HG02884 (cell line): ENCODE measurements around the gene ITCH.
"Not testable (repeated sequence)": the region's sequence is repeated elsewhere in the genome, so short reads cannot be mapped to it uniquely, and the experiment has no call there.

Experiments
- ATAC-seq: cut with Tn5 transposase; IDR thresholded peaks from one replicate; pipeline ENCODE4 v1.9.1; 2021; ENCODE audit warnings: mild to moderate bottlenecking, moderate library complexity; ENCODE audit not compliant: unreplicated experiment

ITCH gene

GRCh38 chr20:34449674-34450592, 86.9 kb downstream of the ITCH start:
- no peak for ATAC-seq

- ATAC-seq, result no peak
Observed at GRCh38 chr20:34452281-34452982, 89.4 kb downstream of the ITCH start.

- ATAC-seq, result no peak
Observed at GRCh38 chr20:34458631-34459030, 95.6 kb downstream of the ITCH start.

GRCh38 chr20:34459209-34459897, 96.3 kb downstream of the ITCH start:
- ATAC-seq, result no peak

GRCh38 chr20:34461779-34462087, 98.7 kb downstream of the ITCH start:
- ATAC-seq, result no peak

GRCh38 chr20:34468951-34469350, 105.9 kb downstream of the ITCH start:
- ATAC-seq, result no peak

- ATAC-seq, result no peak
Observed at GRCh38 chr20:34472246-34472925, 109.3 kb downstream of the ITCH start.

- no peak for ATAC-seq
Observed at GRCh38 chr20:34473262-34473883, 110.3 kb downstream of the ITCH start.

GRCh38 chr20:34475979-34476736, 113.1 kb downstream of the ITCH start:
- ATAC-seq, result no peak

GRCh38 chr20:34479627-34480026, 116.6 kb downstream of the ITCH start:
- no peak for ATAC-seq

- not testable (repeated sequence) for ATAC-seq
Observed at GRCh38 chr20:34482154-34482553, 119.1 kb downstream of the ITCH start.

GRCh38 chr20:34483585-34484220, 120.6 kb downstream of the ITCH start:
- ATAC-seq, result not testable (repeated sequence)

- no peak for ATAC-seq
Observed at GRCh38 chr20:34485068-34485634, 122.1 kb downstream of the ITCH start.

- no peak for ATAC-seq
Observed at GRCh38 chr20:34491226-34491931, 128.3 kb downstream of the ITCH start.

GRCh38 chr20:34491932-34492509, 128.9 kb downstream of the ITCH start:
- no peak for ATAC-seq

GRCh38 chr20:34493646-34494045, 130.6 kb downstream of the ITCH start:
- no peak for ATAC-seq

- ATAC-seq, result no peak
Observed at GRCh38 chr20:34495307-34495706, 132.2 kb downstream of the ITCH start.

- ATAC-seq, result no peak
Observed at GRCh38 chr20:34495916-34496315, 132.8 kb downstream of the ITCH start.
